Measurements from ENCODE around the gene CRTAP.

The CRTAP gene

GRCh38 chr3:33111581-33111980 is 2.2 kb upstream of the CRTAP start:
- no peak overlapping the region for H3K4me3 ChIP-seq (replicated peaks; ENCODE audit: low read depth, low read length)
- no peak for DNase-seq (ENCODE audit: extremely low read depth, low read depth)
- TF ChIP-seq CTCF (IDR thresholded peaks at IDR 0.05; ENCODE audit: low read depth, low read length, missing control alignments), result no peak

- TF ChIP-seq CTCF (IDR thresholded peaks at IDR 0.05; ENCODE audit: low read depth, low read length, missing control alignments), result no peak
- H3K4me3 ChIP-seq (replicated peaks; ENCODE audit: low read depth, low read length), result peak overlapping the region; percentile 62
- no peak for DNase-seq (ENCODE audit: extremely low read depth, low read depth)
Measured at GRCh38 chr3:33114622-33115023, 809 bp downstream of the CRTAP start.

- peak; percentile 67 for DNase-seq (ENCODE audit: extremely low read depth, low read depth)
- no peak for TF ChIP-seq CTCF (IDR thresholded peaks at IDR 0.05; ENCODE audit: low read depth, low read length, missing control alignments)
- peak overlapping the region; percentile 62 for H3K4me3 ChIP-seq (replicated peaks; ENCODE audit: low read depth, low read length)
Measured at GRCh38 chr3:33115024-33115768, 1.4 kb downstream of the CRTAP start.

GRCh38 chr3:33117461-33117860 is 3.6 kb downstream of the CRTAP start:
- TF ChIP-seq CTCF (IDR thresholded peaks at IDR 0.05; ENCODE audit: low read depth, low read length, missing control alignments), result no peak
- H3K4me3 ChIP-seq (replicated peaks; ENCODE audit: low read depth, low read length), result no peak overlapping the region
- no peak for DNase-seq (ENCODE audit: extremely low read depth, low read depth)

- no peak for TF ChIP-seq CTCF (IDR thresholded peaks at IDR 0.05; ENCODE audit: low read depth, low read length, missing control alignments)
- no peak overlapping the region for H3K4me3 ChIP-seq (replicated peaks; ENCODE audit: low read depth, low read length)
Measured at GRCh38 chr3:33119891-33120290, 6.1 kb downstream of the CRTAP start.

GRCh38 chr3:33122991-33123390 is 9.2 kb downstream of the CRTAP start:
- no peak overlapping the region for H3K4me3 ChIP-seq (replicated peaks; ENCODE audit: low read depth, low read length)
- TF ChIP-seq CTCF (IDR thresholded peaks at IDR 0.05; ENCODE audit: low read depth, low read length, missing control alignments), result no peak
- DNase-seq (ENCODE audit: extremely low read depth, low read depth), result no peak

More at GRCh38 chr3:33119891-33120290, 6.1 kb downstream of the CRTAP start:
- no peak for DNase-seq (ENCODE audit: extremely low read depth, low read depth)

GRCh38 chr3:33124638-33125037 is 10.8 kb downstream of the CRTAP start:
- no peak for TF ChIP-seq CTCF (IDR thresholded peaks at IDR 0.05; ENCODE audit: low read depth, low read length, missing control alignments)
- no peak overlapping the region for H3K4me3 ChIP-seq (replicated peaks; ENCODE audit: low read depth, low read length)
- DNase-seq (ENCODE audit: extremely low read depth, low read depth), result no peak

All from HFF-Myc (cell line).